DMS 273 treated with DMSO at 0.1 percent for 48 hours (cell line): ENCODE results near the gene PAX6.

ENCODE experiments used
- DNase-seq: peaks from one replicate; lab custom pipeline; 2025; lab: John Stamatoyannopoulos, UW

The PAX6 gene

GRCh38 chr11:31822175-31822926, 11.2 kb upstream of the PAX6 start:
- DNase-seq = no peak

- DNase-seq = no peak
Measured at GRCh38 chr11:31821766-31822165, 10.6 kb upstream of the PAX6 start.

GRCh38 chr11:31821235-31821764, 10.2 kb upstream of the PAX6 start:
- DNase-seq = no peak

GRCh38 chr11:31820438-31820818, 9.3 kb upstream of the PAX6 start:
- DNase-seq = no peak

- no peak for DNase-seq
Measured at GRCh38 chr11:31819621-31820437, 8.7 kb upstream of the PAX6 start.

- DNase-seq = no peak
Measured at GRCh38 chr11:31818874-31819331, 7.8 kb upstream of the PAX6 start.

- no peak for DNase-seq
Measured at GRCh38 chr11:31818425-31818755, 7.3 kb upstream of the PAX6 start.

- no peak for DNase-seq
Measured at GRCh38 chr11:31817621-31818424, 6.7 kb upstream of the PAX6 start.

- no peak for DNase-seq
Measured at GRCh38 chr11:31817054-31817620, 6.0 kb upstream of the PAX6 start.

GRCh38 chr11:31816468-31817053, 5.4 kb upstream of the PAX6 start:
- DNase-seq = no peak

GRCh38 chr11:31815711-31816467, 4.8 kb upstream of the PAX6 start:
- DNase-seq = no peak

- DNase-seq = no peak
Measured at GRCh38 chr11:31814176-31814868, 3.2 kb upstream of the PAX6 start.

GRCh38 chr11:31813391-31814175, 2.5 kb upstream of the PAX6 start:
- no peak for DNase-seq

- DNase-seq = no peak
Measured at GRCh38 chr11:31812383-31813381, 1.6 kb upstream of the PAX6 start.

GRCh38 chr11:31809857-31810778, 1.0 kb downstream of the PAX6 start:
- DNase-seq = no peak

GRCh38 chr11:31809541-31809856, 1.6 kb downstream of the PAX6 start:
- no peak for DNase-seq
